GM20000 (cell line): ENCODE results near the gene E2F4.

Experiments
- DNase-seq: peaks from one replicate; pipeline ENCODE4 v3.0.0; 2012; ENCODE audit warnings: low spot score
- CTCF ChIP-seq: IDR thresholded peaks from 2 replicates; pipeline ENCODE4 v1.5.1; 2012; ENCODE audit warnings: mild to moderate bottlenecking, control low read depth; ENCODE audit errors: extremely low read depth, missing control alignments

The E2F4 gene

GRCh38 chr16:67162506-67163163 is 29.3 kb upstream of the E2F4 start:
- TF ChIP-seq CTCF = no peak
- no peak for DNase-seq

- DNase-seq = peak; percentile 67
- no peak for TF ChIP-seq CTCF
These were observed 28.6 kb upstream of the E2F4 start for GRCh38 chr16:67163164-67163998.

DNA sequence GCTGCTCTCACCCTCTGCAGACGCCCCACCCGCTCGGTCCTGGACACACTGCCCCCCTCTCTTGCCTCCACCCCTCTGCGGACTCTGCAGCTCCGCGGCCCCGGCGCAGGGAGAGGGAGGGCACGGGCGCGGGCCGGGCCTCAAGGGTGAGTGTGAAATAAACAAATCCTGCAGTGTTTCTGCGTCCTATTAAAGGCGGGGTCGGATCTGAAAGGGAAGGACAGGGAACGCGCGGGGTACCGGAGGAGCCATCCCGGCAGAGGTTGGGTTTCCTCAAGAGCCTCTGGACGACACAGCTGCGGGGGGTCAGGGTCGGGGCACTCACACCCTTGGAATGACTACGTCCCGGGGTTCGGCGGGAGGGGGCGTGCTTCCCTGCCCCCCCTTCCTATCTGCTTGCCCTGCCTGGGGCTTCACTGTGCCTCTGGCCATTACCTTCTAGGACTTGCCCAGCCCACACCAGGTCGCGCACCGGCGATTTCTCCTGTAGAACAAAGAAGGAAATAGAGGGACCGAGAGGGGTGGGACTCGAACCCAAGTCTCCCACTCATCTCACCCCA is 27.9 kb upstream of the E2F4 start:
- no peak for TF ChIP-seq CTCF
- DNase-seq = no peak

GRCh38 chr16:67164599-67165061 is 27.3 kb upstream of the E2F4 start, which contains the start of gene HSF4:
TSS of gene HSF4 (plus strand) at chr16:67164745. CDS start at chr16:67164812, 67 bp downstream.
- peak; percentile 65 for DNase-seq

DNA sequence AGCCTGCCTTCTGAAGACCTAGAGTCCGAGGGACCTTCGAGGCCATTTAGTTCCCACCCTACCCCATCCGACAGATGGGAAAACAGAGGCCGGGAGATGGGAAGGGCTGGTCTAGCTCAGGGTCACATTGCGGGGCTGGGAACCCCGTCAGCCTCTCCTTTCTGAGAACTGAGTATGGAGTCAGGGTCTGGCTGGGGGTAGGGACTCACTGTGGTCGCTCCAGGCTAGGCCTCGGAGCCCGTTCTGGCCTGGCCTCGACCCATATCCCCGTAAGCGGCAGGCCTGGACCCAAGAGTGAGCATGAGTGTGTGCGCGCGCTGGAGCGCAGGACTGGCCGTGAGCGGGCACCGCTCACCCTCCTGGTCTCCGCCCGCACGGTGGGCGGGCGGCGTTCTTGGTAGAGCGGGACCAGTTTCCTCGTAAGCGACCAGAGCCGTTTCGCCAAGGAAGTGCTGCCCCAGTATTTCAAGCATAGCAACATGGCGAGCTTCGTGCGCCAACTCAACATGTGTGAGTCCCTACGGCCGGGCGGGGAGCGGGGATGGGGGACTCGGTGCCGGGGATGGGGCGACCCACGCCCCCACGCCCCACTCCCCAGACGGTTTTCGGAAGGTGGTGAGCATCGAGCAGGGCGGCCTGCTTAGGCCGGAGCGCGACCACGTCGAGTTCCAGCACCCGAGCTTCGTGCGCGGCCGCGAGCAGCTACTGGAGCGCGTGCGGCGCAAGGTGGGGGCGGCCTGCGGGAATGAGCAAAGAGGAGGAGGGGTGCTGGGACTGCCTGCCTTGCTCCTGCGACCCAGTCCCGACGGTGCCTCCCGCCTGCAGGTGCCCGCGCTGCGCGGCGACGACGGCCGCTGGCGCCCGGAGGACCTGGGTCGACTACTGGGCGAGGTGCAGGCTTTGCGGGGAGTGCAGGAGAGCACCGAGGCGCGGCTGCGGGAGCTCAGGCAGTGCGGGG is 26.6 kb upstream of the E2F4 start:
- DNase-seq = no peak

More at GRCh38 chr16:67164599-67165061, 27.3 kb upstream of the E2F4 start, which contains the start of gene HSF4:
- TF ChIP-seq CTCF = no peak

GRCh38 chr16:67166110-67166547 is 25.8 kb upstream of the E2F4 start:
- no peak for DNase-seq
- no peak for TF ChIP-seq CTCF

More for the DNA sequence above, 26.6 kb upstream of the E2F4 start:
- TF ChIP-seq CTCF = no peak
